ENCODE results near the gene MMP17.

DNA sequence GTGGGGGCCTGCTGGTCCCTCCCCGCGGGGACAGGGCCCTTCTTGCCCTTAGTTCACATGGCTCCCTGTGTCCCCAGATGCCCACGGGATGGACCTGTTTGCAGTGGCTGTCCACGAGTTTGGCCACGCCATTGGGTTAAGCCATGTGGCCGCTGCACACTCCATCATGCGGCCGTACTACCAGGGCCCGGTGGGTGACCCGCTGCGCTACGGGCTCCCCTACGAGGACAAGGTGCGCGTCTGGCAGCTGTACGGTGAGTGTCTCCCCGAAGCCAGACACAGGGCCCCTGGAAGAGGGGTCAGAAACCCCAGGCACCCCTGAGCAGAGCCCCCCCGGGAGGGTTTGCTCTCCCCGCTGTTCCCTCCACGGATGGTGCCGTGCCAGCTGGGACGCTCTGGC, 13.4 kb downstream of the MMP17 start:
- TF ChIP-seq, protein P1, sequence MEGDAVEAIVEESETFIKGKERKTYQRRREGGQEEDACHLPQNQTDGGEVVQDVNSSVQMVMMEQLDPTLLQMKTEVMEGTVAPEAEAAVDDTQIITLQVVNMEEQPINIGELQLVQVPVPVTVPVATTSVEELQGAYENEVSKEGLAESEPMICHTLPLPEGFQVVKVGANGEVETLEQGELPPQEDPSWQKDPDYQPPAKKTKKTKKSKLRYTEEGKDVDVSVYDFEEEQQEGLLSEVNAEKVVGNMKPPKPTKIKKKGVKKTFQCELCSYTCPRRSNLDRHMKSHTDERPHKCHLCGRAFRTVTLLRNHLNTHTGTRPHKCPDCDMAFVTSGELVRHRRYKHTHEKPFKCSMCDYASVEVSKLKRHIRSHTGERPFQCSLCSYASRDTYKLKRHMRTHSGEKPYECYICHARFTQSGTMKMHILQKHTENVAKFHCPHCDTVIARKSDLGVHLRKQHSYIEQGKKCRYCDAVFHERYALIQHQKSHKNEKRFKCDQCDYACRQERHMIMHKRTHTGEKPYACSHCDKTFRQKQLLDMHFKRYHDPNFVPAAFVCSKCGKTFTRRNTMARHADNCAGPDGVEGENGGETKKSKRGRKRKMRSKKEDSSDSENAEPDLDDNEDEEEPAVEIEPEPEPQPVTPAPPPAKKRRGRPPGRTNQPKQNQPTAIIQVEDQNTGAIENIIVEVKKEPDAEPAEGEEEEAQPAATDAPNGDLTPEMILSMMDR (IDR thresholded peaks at IDR 0.05), result no peak
- TF ChIP-seq POLR2A (IDR thresholded peaks at IDR 0.05), result no peak
- no peak for TF ChIP-seq POLR2AphosphoS5 (IDR thresholded peaks at IDR 0.05)

Measured in breast epithelium (tissue), 3 donors.